Breast epithelium (tissue), 4 donors: ENCODE data around the gene KCNQ1OT1. TPM values are rescaled to one million over a fixed set of nuclear protein-coding genes. Genes with fewer than 3 reads are reported as not detected.

Experiments
- DNase-seq, 2 donors: peaks; one replicate each; pipeline ENCODE4 v3.0.0-alpha.2; 2019; ENCODE audit warnings: low spot score in 2 of 2
- H3K27ac ChIP-seq, 2 donors: fragments of 200-600 bp; sonication (generic) in 1 of 2; one replicate each; pipeline ENCODE4 v1.5.1; 2016 to 2019; ENCODE audit warnings: mild to moderate bottlenecking in 1 of 2
- H3K27me3 ChIP-seq, 2 donors: fragments of 200-600 bp; sonication (generic) in 1 of 2; one replicate each; pipeline versions ENCODE4 v1.5.1 to v1.6.0; 2017 to 2019; ENCODE audit warnings: control low read depth in 1 of 2, mild to moderate bottlenecking in 1 of 2
- H3K36me3 ChIP-seq: fragments of 200-600 bp; one replicate; pipeline ENCODE4 v1.5.1; 2019
- H3K4me1 ChIP-seq, 2 donors: fragments of 200-600 bp; sonication (generic); one replicate each; pipeline ENCODE4 v1.5.1; 2016 to 2019; ENCODE audit warnings: control low read depth in 1 of 2
- H3K4me3 ChIP-seq, 3 donors: fragments of 200-600 bp; sonication (generic); 1 replicate in 2 of 3; 2 replicates in 1 of 3; pipeline ENCODE4 v1.5.1; 2016 to 2019; ENCODE audit warnings: mild to moderate bottlenecking in 3 of 3, moderate library complexity in 2 of 3
- H3K9me3 ChIP-seq, 2 donors: fragments of 200-600 bp; sonication (generic) in 1 of 2; one replicate each; pipeline ENCODE4 v1.5.1; 2016 to 2019; ENCODE audit warnings: control low read depth in 1 of 2
- POLR2A ChIP-seq: fragments of 450-650 bp; IDR thresholded peaks from one replicate; pipeline ENCODE4 v1.6.1; 2016; ENCODE audit warnings: antibody characterized with exemption, mild to moderate bottlenecking, moderate library complexity
- POLR2AphosphoS5 ChIP-seq, 3 donors: sonication (generic); formaldehyde crosslinking; IDR thresholded peaks; one replicate each; pipeline ENCODE4 v1.6.1; 2017; ENCODE audit warnings: antibody characterized with exemption in 3 of 3
- intact Hi-C: fragments of 100-400 bp; cut with DNase I; formaldehyde crosslinking; loops from one replicate; pipeline ENCODE4 v1.15.1; 2023; ENCODE audit warnings: low total_unique reads
- total RNA-seq, 3 donors: library from RNA; depleted of rRNA; stranded (reverse); fragments of >200 nt; gene quantifications; one replicate each; pipeline ENCODE4 v1.1.0, GENCODE V29; 2016
- TF ChIP-seq, protein P1 (sequence below), 3 donors: fragments of 450-650 bp; IDR thresholded peaks; one replicate each; pipeline ENCODE4 v1.5.1; 2016 to 2017; ENCODE audit warnings: antibody characterized with exemption in 3 of 3, mild to moderate bottlenecking in 3 of 3, moderate library complexity in 3 of 3

KCNQ1OT1 gene
- total RNA-seq, 3 donors from 2014 or later, result 2.1 to 5.3 (median 3.6) TPM

DNA sequence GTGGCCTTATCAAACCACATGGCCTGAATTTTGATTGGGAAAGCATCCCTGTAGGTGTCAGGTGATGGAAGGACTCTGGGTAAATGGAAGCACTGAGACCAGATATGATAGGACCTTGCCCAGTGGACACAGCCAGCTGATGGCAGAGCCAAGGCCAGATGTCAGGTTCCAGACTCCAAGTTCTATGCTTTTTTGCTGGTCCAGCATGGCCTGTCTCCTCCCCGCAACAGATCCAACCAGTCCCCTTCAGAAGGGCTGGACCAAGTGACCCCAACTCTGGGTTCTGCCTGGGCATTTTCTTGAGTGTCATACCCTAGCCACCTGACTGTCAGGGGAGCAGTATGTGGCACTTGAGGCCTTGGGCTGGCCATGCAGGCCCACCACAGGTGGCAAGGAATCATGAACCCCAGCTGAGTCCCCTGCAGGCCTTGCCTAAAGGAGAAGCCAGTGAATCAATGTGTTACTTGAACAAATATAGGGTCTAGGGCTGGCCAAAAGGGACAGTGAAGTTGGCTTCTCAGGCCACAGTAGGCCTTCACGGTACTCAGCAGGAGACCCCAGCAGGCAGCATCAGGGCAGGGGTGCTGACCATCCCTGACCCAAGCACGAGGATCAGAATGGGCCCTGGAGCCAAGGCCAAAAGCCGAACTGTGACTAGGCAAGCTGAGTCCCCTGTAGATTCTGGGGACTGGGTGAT is 27.1 kb downstream of the KCNQ1OT1 start:
- Histone ChIP-seq H3K9me3 (no peaks in the 10 kb centered on the region), H3K27ac (peak overlapping the region in 1 of 2 donors; percentile 73), H3K36me3 (no peaks in the 10 kb centered on the region), H3K27me3 (no peaks in the 10 kb centered on the region), H3K4me1 (peaks cover 8 to 10% of the 10 kb centered on the region in 2 donors), H3K4me3 (no peak overlapping the region)
- DNase-seq, result peak; percentile 12 to 13
- intact Hi-C loops, result no loop called here
- TF ChIP-seq POLR2A, result no peak
- TF ChIP-seq POLR2AphosphoS5 (IDR thresholded peaks at IDR 0.05), result no peak
- TF ChIP-seq, protein P1, sequence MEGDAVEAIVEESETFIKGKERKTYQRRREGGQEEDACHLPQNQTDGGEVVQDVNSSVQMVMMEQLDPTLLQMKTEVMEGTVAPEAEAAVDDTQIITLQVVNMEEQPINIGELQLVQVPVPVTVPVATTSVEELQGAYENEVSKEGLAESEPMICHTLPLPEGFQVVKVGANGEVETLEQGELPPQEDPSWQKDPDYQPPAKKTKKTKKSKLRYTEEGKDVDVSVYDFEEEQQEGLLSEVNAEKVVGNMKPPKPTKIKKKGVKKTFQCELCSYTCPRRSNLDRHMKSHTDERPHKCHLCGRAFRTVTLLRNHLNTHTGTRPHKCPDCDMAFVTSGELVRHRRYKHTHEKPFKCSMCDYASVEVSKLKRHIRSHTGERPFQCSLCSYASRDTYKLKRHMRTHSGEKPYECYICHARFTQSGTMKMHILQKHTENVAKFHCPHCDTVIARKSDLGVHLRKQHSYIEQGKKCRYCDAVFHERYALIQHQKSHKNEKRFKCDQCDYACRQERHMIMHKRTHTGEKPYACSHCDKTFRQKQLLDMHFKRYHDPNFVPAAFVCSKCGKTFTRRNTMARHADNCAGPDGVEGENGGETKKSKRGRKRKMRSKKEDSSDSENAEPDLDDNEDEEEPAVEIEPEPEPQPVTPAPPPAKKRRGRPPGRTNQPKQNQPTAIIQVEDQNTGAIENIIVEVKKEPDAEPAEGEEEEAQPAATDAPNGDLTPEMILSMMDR (IDR thresholded peaks at IDR 0.05), result no peak

DNA sequence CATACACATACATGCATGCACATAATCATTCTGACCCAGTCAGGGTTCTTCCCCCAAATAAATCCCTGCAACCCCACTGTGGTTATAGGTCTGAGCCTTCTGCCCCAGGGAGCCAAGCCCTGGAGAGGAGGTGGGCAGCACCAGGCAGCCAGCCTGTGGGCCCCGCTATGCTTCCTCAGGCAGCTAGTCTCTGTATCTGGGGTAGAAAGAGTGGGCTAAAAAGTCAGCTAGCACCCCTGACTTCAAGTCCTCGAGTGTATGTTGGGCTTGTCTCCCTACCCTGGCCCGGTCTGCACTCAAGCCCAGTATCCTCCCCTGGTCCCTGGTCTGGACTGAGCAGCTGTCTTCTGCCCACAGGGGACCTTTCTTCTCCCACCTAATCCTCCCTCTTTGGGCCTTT is 28.0 kb downstream of the KCNQ1OT1 start:
- peaks cover 8 to 10% of the 10 kb centered on the region in 2 donors for H3K4me1 ChIP-seq
- H3K27me3 ChIP-seq, result no peaks in the 10 kb centered on the region
- DNase-seq, result peak in 1 of 2 donors; percentile 12
- H3K27ac ChIP-seq, result no peak overlapping the region
- no peak overlapping the region for H3K4me3 ChIP-seq
- intact Hi-C loops, result no loop called here
- no peaks in the 10 kb centered on the region for H3K36me3 ChIP-seq
- TF ChIP-seq, protein P1 (IDR thresholded peaks at IDR 0.05), result no peak
- no peak for TF ChIP-seq POLR2A
- no peak for TF ChIP-seq POLR2AphosphoS5 (IDR thresholded peaks at IDR 0.05)
- no peaks in the 10 kb centered on the region for H3K9me3 ChIP-seq

DNA sequence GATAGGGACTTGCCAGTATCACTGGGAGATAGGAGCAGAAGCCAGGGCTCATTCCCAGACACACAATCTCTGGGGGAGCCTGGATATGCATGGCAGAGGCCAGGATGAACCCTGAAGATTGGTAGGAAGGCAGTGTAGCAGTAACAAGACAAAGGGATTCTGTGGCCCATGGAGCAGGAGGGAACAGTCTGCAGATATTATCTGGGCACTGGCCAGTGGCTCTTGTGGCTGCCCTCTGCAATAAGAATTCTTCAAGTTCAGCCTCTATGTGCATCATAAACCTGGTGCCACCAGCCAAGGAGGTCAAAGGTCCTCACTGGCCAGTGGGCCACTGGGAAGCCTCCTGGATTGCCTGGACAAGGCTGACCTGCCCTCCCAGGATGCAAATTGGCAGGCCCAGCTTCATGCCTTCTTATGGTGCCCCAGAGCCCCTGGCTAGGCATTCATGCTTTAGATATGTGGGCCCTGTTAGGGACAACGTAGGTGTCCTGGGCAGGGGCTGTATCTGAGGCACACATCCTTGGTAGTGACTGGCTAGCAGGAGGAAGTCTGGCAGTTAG is 29.2 kb downstream of the KCNQ1OT1 start:
- H3K27me3 ChIP-seq, result no peaks in the 10 kb centered on the region
- H3K9me3 ChIP-seq, result no peaks in the 10 kb centered on the region
- H3K27ac ChIP-seq, result no peak overlapping the region
- no peak overlapping the region for H3K4me3 ChIP-seq
- no peaks in the 10 kb centered on the region for H3K36me3 ChIP-seq
- no peak for TF ChIP-seq POLR2A
- TF ChIP-seq, protein P1 (IDR thresholded peaks at IDR 0.05), result no peak
- no peak for TF ChIP-seq POLR2AphosphoS5 (IDR thresholded peaks at IDR 0.05)
- H3K4me1 ChIP-seq, result peaks cover 6 to 8% of the 10 kb centered on the region in 2 donors
- intact Hi-C loops, result no loop called here
- DNase-seq, result peak; percentile 4 to 17

DNA sequence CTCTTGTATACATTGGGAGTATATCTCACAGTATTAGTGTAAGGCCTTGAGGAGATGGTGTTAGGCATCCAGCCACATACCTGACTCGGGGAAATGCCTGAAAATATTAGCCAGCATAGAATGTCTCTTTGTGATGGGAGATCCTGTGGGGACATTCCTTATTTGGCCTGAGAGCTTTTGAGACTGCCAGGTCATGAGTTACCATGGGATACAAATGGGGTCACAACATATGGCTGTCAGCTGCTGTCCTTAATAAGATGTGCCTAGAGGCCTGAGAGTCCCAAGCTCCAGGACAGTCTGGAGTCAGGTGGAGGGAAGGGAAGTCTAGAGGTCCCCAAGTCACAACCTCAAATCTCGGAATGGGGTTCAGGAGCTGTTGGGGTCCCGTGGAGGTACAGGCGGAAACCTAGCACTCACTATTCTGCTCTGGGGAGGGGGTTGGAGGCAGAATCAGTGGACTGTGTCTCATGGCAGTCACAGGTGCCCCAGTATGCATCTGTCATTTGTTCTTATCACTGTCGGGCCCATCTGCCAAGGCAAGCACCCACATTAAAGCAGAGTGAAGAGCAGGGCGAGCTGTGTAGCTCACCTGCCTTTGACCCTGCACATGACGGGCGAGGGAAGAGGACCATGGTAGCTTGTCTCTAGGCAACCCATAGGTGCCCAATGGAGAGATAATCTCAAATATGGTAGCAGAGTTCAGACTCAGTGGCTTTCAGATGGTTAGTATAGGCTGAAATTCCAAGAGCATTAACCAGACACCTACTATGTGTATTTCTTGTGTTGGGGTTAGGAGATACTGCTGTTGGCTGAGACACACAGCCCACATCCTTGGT is 29.9 kb downstream of the KCNQ1OT1 start:
- Histone ChIP-seq H3K4me3 (no peak overlapping the region), H3K9me3 (no peaks in the 10 kb centered on the region), H3K4me1 (peaks cover 6 to 8% of the 10 kb centered on the region in 2 donors), H3K27ac (no peak overlapping the region), H3K27me3 (no peaks in the 10 kb centered on the region), H3K36me3 (no peaks in the 10 kb centered on the region)
- intact Hi-C loops, result no loop called here
- peak; percentile 5 to 12 for DNase-seq
- TF ChIP-seq POLR2A (no peak), POLR2AphosphoS5 (IDR thresholded peaks at IDR 0.05) (no peak)
- TF ChIP-seq, protein P1 (IDR thresholded peaks at IDR 0.05), result no peak
